Uterus (tissue), 2 donors: ENCODE results near the gene ARID4B.

Source experiments
- POLR2A ChIP-seq, 2 donors: fragments of 450-650 bp; IDR thresholded peaks; one replicate each; pipeline ENCODE4 v1.6.1; 2016; ENCODE audit warnings: antibody characterized with exemption in 2 of 2, mild to moderate bottlenecking in 1 of 2, moderate library complexity in 1 of 2
- TF ChIP-seq, protein P1 (sequence below), 4 experiments: fragments of 200-600 bp in 2 of 4; fragments of 450-650 bp in 2 of 4; sonication (generic) in 2 of 4; IDR thresholded peaks; one replicate each; pipeline ENCODE4 v1.5.1; 2016 to 2019; ENCODE audit warnings: antibody characterized with exemption in 4 of 4, mild to moderate bottlenecking in 2 of 4, moderate library complexity in 1 of 4

DNA sequence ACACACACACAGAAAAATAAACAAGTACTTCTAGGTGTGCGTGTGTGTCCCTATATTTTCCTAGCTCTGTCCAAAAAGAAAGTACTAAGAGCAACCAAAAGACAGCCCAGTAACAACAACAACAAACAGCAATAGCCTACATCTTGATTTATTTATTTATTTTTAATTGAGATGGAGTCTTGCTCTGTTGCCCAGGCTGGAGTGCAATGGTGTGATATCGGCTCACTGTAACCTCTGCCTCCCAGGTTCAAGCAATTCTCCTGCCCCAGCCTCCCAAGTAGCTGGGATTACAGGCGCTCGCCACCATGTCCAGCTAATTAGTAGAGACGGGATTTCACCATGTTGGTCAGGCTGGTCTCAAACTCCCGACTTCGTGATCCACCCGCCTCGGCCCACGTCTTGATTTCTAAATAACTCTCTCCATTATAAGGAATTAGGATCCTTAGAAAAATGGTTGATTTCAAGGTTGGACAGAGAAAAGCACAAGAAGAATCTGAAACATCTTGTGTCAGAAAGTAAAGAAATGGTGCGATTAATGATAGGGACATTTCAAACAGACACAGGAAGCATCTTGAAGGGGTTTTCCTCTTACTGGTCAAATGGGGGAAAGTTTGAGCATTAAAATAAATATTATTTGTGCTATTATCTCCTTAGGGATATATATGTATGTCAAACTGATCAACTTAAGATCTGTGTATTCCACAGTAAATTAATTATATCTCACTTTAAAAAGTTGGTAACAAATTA is 59.4 kb downstream of the ARID4B start:
- TF ChIP-seq, protein P1, sequence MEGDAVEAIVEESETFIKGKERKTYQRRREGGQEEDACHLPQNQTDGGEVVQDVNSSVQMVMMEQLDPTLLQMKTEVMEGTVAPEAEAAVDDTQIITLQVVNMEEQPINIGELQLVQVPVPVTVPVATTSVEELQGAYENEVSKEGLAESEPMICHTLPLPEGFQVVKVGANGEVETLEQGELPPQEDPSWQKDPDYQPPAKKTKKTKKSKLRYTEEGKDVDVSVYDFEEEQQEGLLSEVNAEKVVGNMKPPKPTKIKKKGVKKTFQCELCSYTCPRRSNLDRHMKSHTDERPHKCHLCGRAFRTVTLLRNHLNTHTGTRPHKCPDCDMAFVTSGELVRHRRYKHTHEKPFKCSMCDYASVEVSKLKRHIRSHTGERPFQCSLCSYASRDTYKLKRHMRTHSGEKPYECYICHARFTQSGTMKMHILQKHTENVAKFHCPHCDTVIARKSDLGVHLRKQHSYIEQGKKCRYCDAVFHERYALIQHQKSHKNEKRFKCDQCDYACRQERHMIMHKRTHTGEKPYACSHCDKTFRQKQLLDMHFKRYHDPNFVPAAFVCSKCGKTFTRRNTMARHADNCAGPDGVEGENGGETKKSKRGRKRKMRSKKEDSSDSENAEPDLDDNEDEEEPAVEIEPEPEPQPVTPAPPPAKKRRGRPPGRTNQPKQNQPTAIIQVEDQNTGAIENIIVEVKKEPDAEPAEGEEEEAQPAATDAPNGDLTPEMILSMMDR (IDR thresholded peaks at IDR 0.05) = no peak
- TF ChIP-seq POLR2A (IDR thresholded peaks at IDR 0.05) = no peak
